ENCODE data around the gene WASHC1.
"Not testable (repeated sequence)": the region's sequence is repeated elsewhere in the genome, so short reads cannot be mapped to it uniquely, and the experiment has no call there.

WASHC1 gene

GRCh38 chr9:29356-29755 is at the start of gene WASHC1:
Gene WASHC1 (minus strand): TSS chr9:29456. CDS start chr9:24999, 4,457 bp downstream.
- DNase-seq (ENCODE audit: low read depth in 2 of 2): not testable (repeated sequence)

- DNase-seq (ENCODE audit: low read depth in 2 of 2): not testable (repeated sequence)
Observed at GRCh38 chr9:78333-78732, 49.1 kb upstream of the WASHC1 start.

- not testable (repeated sequence) for DNase-seq (ENCODE audit: low read depth in 2 of 2)
Observed at GRCh38 chr9:76389-76788, 47.1 kb upstream of the WASHC1 start.

GRCh38 chr9:73900-74525 is 44.8 kb upstream of the WASHC1 start:
- not testable (repeated sequence) for DNase-seq (ENCODE audit: low read depth in 2 of 2)

- not testable (repeated sequence) for DNase-seq (ENCODE audit: low read depth in 2 of 2)
Observed at GRCh38 chr9:73076-73899, 44.0 kb upstream of the WASHC1 start.

GRCh38 chr9:63031-63629 is 33.9 kb upstream of the WASHC1 start:
- DNase-seq (ENCODE audit: low read depth in 2 of 2): not testable (repeated sequence)

GRCh38 chr9:52678-53077 is 23.4 kb upstream of the WASHC1 start:
- not testable (repeated sequence) for DNase-seq (ENCODE audit: low read depth in 2 of 2)

GRCh38 chr9:48190-48842 is 19.1 kb upstream of the WASHC1 start:
- not testable (repeated sequence) for DNase-seq (ENCODE audit: low read depth in 2 of 2)

- DNase-seq (ENCODE audit: low read depth in 2 of 2): not testable (repeated sequence)
Observed at GRCh38 chr9:46639-47271, 17.5 kb upstream of the WASHC1 start.

- not testable (repeated sequence) for DNase-seq (ENCODE audit: low read depth in 2 of 2)
Observed at GRCh38 chr9:46164-46563, 16.9 kb upstream of the WASHC1 start.

GRCh38 chr9:45180-45878 is 16.1 kb upstream of the WASHC1 start:
- DNase-seq (ENCODE audit: low read depth in 2 of 2): not testable (repeated sequence)

- DNase-seq (ENCODE audit: low read depth in 2 of 2): not testable (repeated sequence)
Observed at GRCh38 chr9:44416-44815, 15.2 kb upstream of the WASHC1 start.

GRCh38 chr9:43636-44035 is 14.4 kb upstream of the WASHC1 start:
- DNase-seq (ENCODE audit: low read depth in 2 of 2): not testable (repeated sequence)

GRCh38 chr9:43116-43515 is 13.9 kb upstream of the WASHC1 start:
- DNase-seq (ENCODE audit: low read depth in 2 of 2): not testable (repeated sequence)

- not testable (repeated sequence) for DNase-seq (ENCODE audit: low read depth in 2 of 2)
Observed at GRCh38 chr9:41819-42218, 12.6 kb upstream of the WASHC1 start.

- DNase-seq (ENCODE audit: low read depth in 2 of 2): not testable (repeated sequence)
Observed at GRCh38 chr9:41261-41676, 12.0 kb upstream of the WASHC1 start.

- DNase-seq (ENCODE audit: low read depth in 2 of 2): not testable (repeated sequence)
Observed at GRCh38 chr9:32308-32707, 3.1 kb upstream of the WASHC1 start.

- not testable (repeated sequence) for DNase-seq (ENCODE audit: low read depth in 2 of 2)
Observed at GRCh38 chr9:28775-29174, 481 bp downstream of the WASHC1 start.

GRCh38 chr9:21621-22020 is 7.6 kb downstream of the WASHC1 start:
- not testable (repeated sequence) for DNase-seq (ENCODE audit: low read depth in 2 of 2)

- DNase-seq (ENCODE audit: low read depth in 2 of 2): not testable (repeated sequence)
Observed at GRCh38 chr9:16875-17274, 12.4 kb downstream of the WASHC1 start.

All from activated CD4-positive, alpha-beta T cell treated with anti-CD3 and anti-CD28 coated beads for 24 hours (primary cell).